PC-3 (cell line): ENCODE data around the gene LHFPL6. TPM values are rescaled to one million over a fixed set of nuclear protein-coding genes. Genes with fewer than 3 reads are reported as not detected.

Experiments
- ATAC-seq: fragments of 200-7000 bp; cut with Tn5 transposase; 2 replicates; pipeline ENCODE4 v1.9.1; 2020; ENCODE audit warnings: mild to moderate bottlenecking, moderate library complexity
- BruUV-seq: library from RNA; stranded (reverse); fragments of 400-500 nt; replicated peaks from 2 replicates; lab custom pipeline; 2021; lab: Mats Ljungman, UMichigan
- CTCF ChIA-PET: fragments of 300-600 bp; sonication (Branson Sonifier 250); formaldehyde crosslinking; loops from one replicate; lab custom pipeline; 2022; ENCODE audit warnings: antibody characterized with exemption; lab: Charles Lee
- POLR2A ChIA-PET: fragments of 300-600 bp; sonication (Branson Sonifier 250); formaldehyde crosslinking; loops from one replicate; lab custom pipeline; 2022; ENCODE audit warnings: antibody characterized with exemption; ENCODE audit not compliant: unreplicated experiment; lab: Charles Lee
- DNase-seq: peaks from one replicate; pipeline ENCODE4 v3.0.0-alpha.2; 2015
- H2AFZ ChIP-seq: fragments of 300-600 bp; sonication (generic); 2 replicates; pipeline ENCODE4 v1.6.0; 2016; ENCODE audit warnings: antibody characterized with exemption, low read length
- H3F3A ChIP-seq: fragments of 300-600 bp; sonication (generic); one replicate; pipeline ENCODE4 v1.6.0; 2017; ENCODE audit warnings: antibody characterized with exemption, low read length, control low read depth, mild to moderate bottlenecking; ENCODE audit not compliant: unreplicated experiment
- H3K27ac ChIP-seq: fragments of 300-600 bp; sonication (generic); 2 replicates; pipeline ENCODE4 v1.5.1; 2016; ENCODE audit warnings: mild to moderate bottlenecking, low read length
- H3K27me3 ChIP-seq: fragments of 300-600 bp; sonication (generic); 2 replicates; pipeline ENCODE4 v1.6.1; 2016; ENCODE audit warnings: low read length, mixed read lengths
- H3K36me3 ChIP-seq: fragments of 300-600 bp; sonication (generic); 2 replicates; pipeline ENCODE4 v1.6.1; 2016; ENCODE audit warnings: low read depth, mixed run types, low read length, mixed read lengths
- H3K4me1 ChIP-seq: fragments of 300-600 bp; sonication (generic); 2 replicates; pipeline ENCODE4 v1.5.1; 2016; ENCODE audit warnings: low read length; ENCODE audit not compliant: insufficient read depth
- H3K4me2 ChIP-seq: fragments of 300-600 bp; sonication (generic); 2 replicates; pipeline ENCODE4 v1.6.0; 2016; ENCODE audit warnings: low read length
- H3K4me3 ChIP-seq: fragments of 300-600 bp; sonication (generic); 2 replicates; pipeline ENCODE4 v1.5.1; 2016; ENCODE audit warnings: mild to moderate bottlenecking, low read length, mixed read lengths
- H3K79me2 ChIP-seq: fragments of 300-600 bp; sonication (generic); 2 replicates; pipeline ENCODE4 v1.6.1; 2017; ENCODE audit warnings: low read length, mixed read lengths
- H3K9ac ChIP-seq: fragments of 300-600 bp; sonication (generic); 2 replicates; pipeline ENCODE4 v1.6.0; 2016; ENCODE audit warnings: mild to moderate bottlenecking, low read length
- H3K9me2 ChIP-seq: fragments of 300-600 bp; sonication (generic); replicated peaks from 2 replicates; pipeline ENCODE4 v1.6.1; 2016; ENCODE audit warnings: mixed run types, low read length, mixed read lengths
- H3K9me3 ChIP-seq: fragments of 300-600 bp; sonication (generic); 2 replicates; pipeline ENCODE4 v1.6.1; 2016; ENCODE audit warnings: low read length, mixed read lengths
- H4K20me1 ChIP-seq: fragments of 300-600 bp; sonication (generic); 2 replicates; pipeline ENCODE4 v1.6.1; 2016; ENCODE audit warnings: low read length, mixed read lengths
- CTCF ChIP-seq: fragments of 300-600 bp; sonication (generic); conservative IDR thresholded peaks from 2 replicates; pipeline ENCODE4 v1.5.1; 2017; ENCODE audit warnings: antibody characterized with exemption, low read depth, mild to moderate bottlenecking, low read length
- EZH2 ChIP-seq: fragments of 300-600 bp; sonication (generic); IDR thresholded peaks from one replicate; pipeline ENCODE4 v1.6.1; 2017; ENCODE audit warnings: antibody characterized with exemption, mild to moderate bottlenecking, low read length; ENCODE audit not compliant: unreplicated experiment
- EZH2phosphoT487 ChIP-seq: fragments of 300-600 bp; sonication (generic); IDR thresholded peaks from 2 replicates; pipeline ENCODE4 v1.6.1; 2018; ENCODE audit warnings: mild to moderate bottlenecking, antibody characterized with exemption, low read length, borderline replicate concordance
- intact Hi-C: fragments of 100-400 bp; cut with micrococcal nuclease; formaldehyde crosslinking; loops from 2 replicates; pipeline ENCODE4 v1.9.0; 2023
- total RNA-seq: library from RNA; depleted of rRNA; stranded (reverse); fragments of >200 nt; gene quantifications from 2 replicates; pipeline ENCODE4 v1.2.3, GENCODE V29; 2014

Gene LHFPL6
- total RNA-seq, 1 experiment from 2014 or later = 7.8 TPM

- no peaks in the 10 kb centered on the region for H3K36me3 ChIP-seq
Measured at GRCh38 chr13:39415008-39415802, 187.8 kb downstream of the LHFPL6 start.

GRCh38 chr13:39414339-39414738 lies 188.7 kb downstream of the LHFPL6 start:
- H3K9me2 ChIP-seq = no peaks in the 10 kb centered on the region
- no peak for ATAC-seq
- TF ChIP-seq CTCF = no peak
- TF ChIP-seq EZH2phosphoT487 = no peak
- TF ChIP-seq EZH2 = no peak
- no peak overlapping the region for H3K9ac ChIP-seq
- H3K4me3 ChIP-seq = no peak overlapping the region
- BruUV-seq = no TSS peak
- ChIA-PET CTCF (interaction anchor here (0.6 to 1.6 kb wide), 2 partner anchors 197 to 202 kb away, joined by 3 to 5 read pairs; no protein-coding TSS in a partner anchor), POLR2A (no interaction called here)
- no peaks in the 10 kb centered on the region for H4K20me1 ChIP-seq
- no peaks in the 10 kb centered on the region for H3F3A ChIP-seq
- DNase-seq = no peak
- no peaks in the 10 kb centered on the region for H3K9me3 ChIP-seq
- H3K4me1 ChIP-seq = peaks cover 7% of the 10 kb centered on the region; the same call in 1 of the 2 replicates
- no peaks in the 10 kb centered on the region for H3K27me3 ChIP-seq
- intact Hi-C loops = no loop called here
- no peak overlapping the region for H3K27ac ChIP-seq
- H3K36me3 ChIP-seq = no peaks in the 10 kb centered on the region
- H2AFZ ChIP-seq = no peak overlapping the region
- no peaks in the 10 kb centered on the region for H3K79me2 ChIP-seq
- no peak overlapping the region for H3K4me2 ChIP-seq

More at GRCh38 chr13:39415008-39415802, 187.8 kb downstream of the LHFPL6 start:
- no TSS peak for BruUV-seq
- H3K27ac ChIP-seq = no peak overlapping the region
- no peaks in the 10 kb centered on the region for H3K9me3 ChIP-seq
- peak; percentile 44 for DNase-seq
- intact Hi-C loops = loop anchor here (1.0 to 5.0 kb wide), 5 partner anchors 143 to 268 kb away; no protein-coding TSS in a partner anchor
- H3F3A ChIP-seq = no peaks in the 10 kb centered on the region
- H3K9me2 ChIP-seq = no peaks in the 10 kb centered on the region
- H3K9ac ChIP-seq = no peak overlapping the region
- H4K20me1 ChIP-seq = no peaks in the 10 kb centered on the region
- TF ChIP-seq EZH2phosphoT487 (no peak), CTCF (peak; percentile 66)
- H3K4me3 ChIP-seq = no peak overlapping the region
- no peaks in the 10 kb centered on the region for H3K79me2 ChIP-seq
- peaks cover 7% of the 10 kb centered on the region; the same call in 1 of the 2 replicates for H3K4me1 ChIP-seq
- peak; percentile 81 for ATAC-seq
- ChIA-PET POLR2A (no interaction called here), CTCF (interaction anchor here (0.6 to 1.6 kb wide), 4 partner anchors 195 to 1020 kb away, joined by 3 to 5 read pairs (median 4); no protein-coding TSS in a partner anchor)
- H3K27me3 ChIP-seq = no peaks in the 10 kb centered on the region
- no peak overlapping the region for H2AFZ ChIP-seq
- no peak overlapping the region for H3K4me2 ChIP-seq

- Histone ChIP-seq H3K4me1 (no peaks in the 10 kb centered on the region), H2AFZ (no peak overlapping the region), H3K4me2 (no peak overlapping the region), H3K9me3 (no peaks in the 10 kb centered on the region), H3K27me3 (no peaks in the 10 kb centered on the region), H3K27ac (no peak overlapping the region), H3K36me3 (no peaks in the 10 kb centered on the region), H3K9me2 (no peaks in the 10 kb centered on the region), H3K9ac (no peak overlapping the region), H3K79me2 (no peaks in the 10 kb centered on the region), H4K20me1 (no peaks in the 10 kb centered on the region), H3K4me3 (no peak overlapping the region), H3F3A (no peaks in the 10 kb centered on the region)
- POLR2A ChIA-PET = no interaction called here
- no peak for ATAC-seq
- no TSS peak for BruUV-seq
- no peak for TF ChIP-seq EZH2
- no peak for TF ChIP-seq CTCF
- TF ChIP-seq EZH2phosphoT487 = no peak
- intact Hi-C loops = no loop called here
- DNase-seq = no peak
- CTCF ChIA-PET = no interaction called here
Measured at GRCh38 chr13:39411511-39411910, 191.5 kb downstream of the LHFPL6 start.
